GM21381 (cell line): ENCODE measurements around the gene PAN3.
"Not testable (repeated sequence)": the region's sequence is repeated elsewhere in the genome, so short reads cannot be mapped to it uniquely, and the experiment has no call there.

ENCODE experiments used
- ATAC-seq: cut with Tn5 transposase; IDR thresholded peaks from one replicate; pipeline ENCODE4 v1.9.1; 2021; ENCODE audit warnings: mild to moderate bottlenecking, moderate library complexity; ENCODE audit not compliant: unreplicated experiment

The PAN3 gene

GRCh38 chr13:28138012-28138755, at the start of gene PAN3:
Gene PAN3, plus strand, starts transcription at chr13:28138545. Its CDS starts 113 bp downstream, at chr13:28138658.
- ATAC-seq: peak; percentile 53

GRCh38 chr13:28089065-28089464, 49.3 kb upstream of the PAN3 start:
- ATAC-seq: no peak

GRCh38 chr13:28092431-28092830, 45.9 kb upstream of the PAN3 start:
- no peak for ATAC-seq

- ATAC-seq: no peak
Measured at GRCh38 chr13:28093881-28094280, 44.5 kb upstream of the PAN3 start.

- no peak for ATAC-seq
Measured at GRCh38 chr13:28094306-28094705, 44.0 kb upstream of the PAN3 start.

GRCh38 chr13:28097503-28097902, 40.8 kb upstream of the PAN3 start:
- no peak for ATAC-seq

GRCh38 chr13:28099396-28100149, 38.8 kb upstream of the PAN3 start:
- no peak for ATAC-seq

GRCh38 chr13:28100150-28101121, 37.9 kb upstream of the PAN3 start, which contains the start of gene FLT3:
Gene FLT3, minus strand, starts transcription at chr13:28100576. Its CDS starts 66 bp downstream, at chr13:28100510.
- ATAC-seq: no peak

GRCh38 chr13:28101886-28102285, 36.5 kb upstream of the PAN3 start:
- ATAC-seq: not testable (repeated sequence)

GRCh38 chr13:28106976-28107375, 31.4 kb upstream of the PAN3 start:
- no peak for ATAC-seq

GRCh38 chr13:28110414-28110813, 27.9 kb upstream of the PAN3 start:
- ATAC-seq: no peak

- ATAC-seq: no peak
Measured at GRCh38 chr13:28116736-28117135, 21.6 kb upstream of the PAN3 start.

GRCh38 chr13:28117689-28118377, 20.5 kb upstream of the PAN3 start:
- ATAC-seq: no peak

- ATAC-seq: no peak
Measured at GRCh38 chr13:28120317-28120716, 18.0 kb upstream of the PAN3 start.

- no peak for ATAC-seq
Measured at GRCh38 chr13:28121224-28121623, 17.1 kb upstream of the PAN3 start.

- ATAC-seq: no peak
Measured at GRCh38 chr13:28128030-28128429, 10.3 kb upstream of the PAN3 start.

GRCh38 chr13:28128926-28129325, 9.4 kb upstream of the PAN3 start:
- no peak for ATAC-seq

GRCh38 chr13:28129911-28130693, 8.2 kb upstream of the PAN3 start:
- no peak for ATAC-seq

GRCh38 chr13:28131646-28132045, 6.7 kb upstream of the PAN3 start:
- no peak for ATAC-seq

GRCh38 chr13:28136916-28137315, 1.4 kb upstream of the PAN3 start:
- no peak for ATAC-seq
